MM.1S (cell line): ENCODE measurements around the gene CDK8.

ENCODE experiments used
- CTCF ChIP-seq: fragments of 300-600 bp; sonication (generic); IDR thresholded peaks from 2 replicates; pipeline ENCODE4 v1.5.1; 2016; ENCODE audit warnings: antibody characterized with exemption, low read length, mixed read lengths
- EZH2 ChIP-seq: fragments of 300-600 bp; sonication (generic); optimal IDR thresholded peaks from 2 replicates; pipeline ENCODE3; 2017; ENCODE audit warnings: low read depth, mild to moderate bottlenecking, antibody characterized with exemption, low read length, mixed read lengths

GRCh38 chr13:26386026-26386425 lies 132.1 kb downstream of the CDK8 start:
- no peak for TF ChIP-seq CTCF
- no peak for TF ChIP-seq EZH2
